H1 (cell line): ENCODE measurements around the gene TMEM129. TPM values are rescaled to one million over a fixed set of nuclear protein-coding genes. Genes with fewer than 3 reads are reported as not detected.
"Not testable (repeated sequence)": the region's sequence is repeated elsewhere in the genome, so short reads cannot be mapped to it uniquely, and the experiment has no call there.

Experiments
- CTCF ChIA-PET: fragments of 300-600 bp; sonication (Branson Sonifier 250); formaldehyde crosslinking; loops from one replicate; lab custom pipeline; 2021; ENCODE audit not compliant: partially characterized antibody; lab: Charles Lee
- POLR2A ChIA-PET: fragments of 300-600 bp; sonication (Branson Sonifier 250); formaldehyde crosslinking; loops from one replicate; lab custom pipeline; 2021; ENCODE audit warnings: inconsistent platforms; ENCODE audit not compliant: partially characterized antibody; lab: Charles Lee
- DNase-seq, 2 experiments: peaks; one replicate each; pipeline versions ENCODE4 v3.0.0 to v3.0.0-alpha.2; 2010 to 2022; ENCODE audit warnings: low spot score in 2 of 2, low read depth in 1 of 2, mixed read lengths in 1 of 2
- FAIRE-seq: peaks from 2 replicates; lab custom pipeline; 2011; peaks lifted over from hg19 to GRCh38; lab: Jason Lieb, UNC
- H2AFZ ChIP-seq: 2 replicates; pipeline ENCODE4 v1.8.1; 2012; ENCODE audit warnings: low read length, inconsistent platforms
- H2AK5ac ChIP-seq: 2 replicates; pipeline ENCODE4 v1.6.1; 2013; ENCODE audit warnings: low read depth, low read length
- H2BK120ac ChIP-seq: replicated peaks from 2 replicates; pipeline ENCODE3; 2013; ENCODE audit warnings: low read depth, low read length, inconsistent platforms
- H2BK12ac ChIP-seq: 2 replicates; pipeline ENCODE4 v1.6.1; 2013; ENCODE audit warnings: low read depth, low read length
- H2BK15ac ChIP-seq: 2 replicates; pipeline ENCODE4 v1.6.1; 2013; ENCODE audit warnings: low read length
- H2BK20ac ChIP-seq: 2 replicates; pipeline ENCODE4 v1.6.1; 2013; ENCODE audit warnings: low read length
- H2BK5ac ChIP-seq: 2 replicates; pipeline ENCODE4 v1.6.1; 2013; ENCODE audit warnings: low read depth, low read length
- H3K14ac ChIP-seq: 2 replicates; pipeline ENCODE4 v1.6.1; 2013; ENCODE audit warnings: inconsistent platforms; ENCODE audit not compliant: insufficient read length
- H3K18ac ChIP-seq: 2 replicates; pipeline ENCODE4 v1.6.1; 2013; ENCODE audit warnings: low read length; ENCODE audit errors: extremely low read depth
- H3K23ac ChIP-seq: 2 replicates; pipeline ENCODE4 v1.6.1; 2013; ENCODE audit warnings: inconsistent platforms; ENCODE audit not compliant: insufficient read length
- H3K23me2 ChIP-seq: 2 replicates; pipeline ENCODE4 v1.6.1; 2013; ENCODE audit warnings: low read depth, low read length
- H3K27ac ChIP-seq: 2 replicates; pipeline ENCODE4 v1.6.1; 2011; ENCODE audit warnings: low read depth, low read length, inconsistent platforms
- H3K27me3 ChIP-seq, 4 experiments: replicated peaks in 1 of 4; 1 replicate in 1 of 4; 2 replicates in 3 of 4; pipeline versions ENCODE4 v1.6.1 to v1.8.1; 2011 to 2013; ENCODE audit warnings: low read length in 3 of 4, mild to moderate bottlenecking in 3 of 4, inconsistent platforms in 2 of 4, mixed read lengths in 2 of 4, moderate library complexity in 1 of 4; ENCODE audit not compliant: control insufficient read depth in 3 of 4, insufficient read depth in 3 of 4; ENCODE audit errors: extremely low read depth in 1 of 4
- H3K36me3 ChIP-seq, 4 experiments: 2 replicates each; pipeline versions ENCODE4 v1.6.1 to v1.8.1; 2011 to 2013; ENCODE audit warnings: mild to moderate bottlenecking in 4 of 4, low read length in 3 of 4, moderate library complexity in 2 of 4, control low read depth in 1 of 4, inconsistent platforms in 1 of 4; ENCODE audit not compliant: insufficient read depth in 4 of 4, control insufficient read depth in 2 of 4
- H3K4ac ChIP-seq: replicated peaks from 2 replicates; pipeline ENCODE3; 2013; ENCODE audit warnings: low read length, low read depth, mixed read lengths, inconsistent platforms; ENCODE audit not compliant: insufficient read length
- H3K4me1 ChIP-seq, 4 experiments: replicated peaks in 1 of 4; 1 replicate in 1 of 4; 2 replicates in 3 of 4; pipeline versions ENCODE4 v1.6.1 to v1.8.1; 2011 to 2013; ENCODE audit warnings: low read length in 3 of 4, inconsistent platforms in 2 of 4, mixed read lengths in 1 of 4; ENCODE audit not compliant: insufficient read depth in 4 of 4, control insufficient read depth in 3 of 4
- H3K4me2 ChIP-seq, 2 experiments: 2 replicates each; pipeline versions ENCODE4 v1.6.1 to v1.8.1; 2011 to 2013; ENCODE audit warnings: low read depth in 2 of 2, low read length in 2 of 2, control low read depth in 1 of 2, inconsistent platforms in 1 of 2, mild to moderate bottlenecking in 1 of 2; ENCODE audit not compliant: insufficient read depth in 1 of 2
- H3K4me3 ChIP-seq, 4 experiments: fragments of 200-600, 300-600 bp in 1 of 4; sonication (generic), shearing (Covaris generic), sonication (Bioruptor Twin) in 1 of 4; 2 replicates each; pipeline versions ENCODE4 v1.5.1 to v1.8.1; 2011 to 2016; ENCODE audit warnings: low read length in 4 of 4, low read depth in 3 of 4, control low read depth in 2 of 4, inconsistent platforms in 2 of 4, mild to moderate bottlenecking in 2 of 4, mixed read lengths in 1 of 4, moderate library complexity in 1 of 4; ENCODE audit not compliant: insufficient read depth in 2 of 4; ENCODE audit errors: extremely low read depth in 1 of 4
- H3K56ac ChIP-seq: replicated peaks from 2 replicates; pipeline ENCODE3; 2013; ENCODE audit warnings: low read depth, mild to moderate bottlenecking, mixed read lengths, low read length, inconsistent platforms; ENCODE audit not compliant: insufficient read length
- H3K79me1 ChIP-seq: 2 replicates; pipeline ENCODE4 v1.6.1; 2013; ENCODE audit warnings: low read depth, low read length, control low read depth
- H3K79me2 ChIP-seq, 2 experiments: 2 replicates each; pipeline versions ENCODE4 v1.6.1 to v1.8.1; 2012 to 2013; ENCODE audit warnings: low read length in 2 of 2, mild to moderate bottlenecking in 2 of 2, inconsistent platforms in 1 of 2; ENCODE audit not compliant: insufficient read depth in 2 of 2, control insufficient read depth in 1 of 2
- H3K9ac ChIP-seq, 4 experiments: replicated peaks in 1 of 4; 1 replicate in 1 of 4; 2 replicates in 3 of 4; pipeline versions ENCODE4 v1.6.1 to v1.8.1; 2011 to 2013; ENCODE audit warnings: low read depth in 3 of 4, low read length in 3 of 4, control low read depth in 2 of 4, mild to moderate bottlenecking in 2 of 4, moderate library complexity in 2 of 4, inconsistent platforms in 1 of 4; ENCODE audit errors: extremely low read depth in 1 of 4
- H3K9me3 ChIP-seq, 2 experiments: 2 replicates each; pipeline versions ENCODE4 v1.6.1 to v1.8.1; 2012 to 2013; ENCODE audit warnings: mild to moderate bottlenecking in 2 of 2, moderate library complexity in 2 of 2, control low read depth in 1 of 2, inconsistent platforms in 1 of 2, low read depth in 1 of 2, low read length in 1 of 2, mixed read lengths in 1 of 2; ENCODE audit not compliant: insufficient read depth in 2 of 2
- H4K20me1 ChIP-seq, 2 experiments: replicated peaks in 1 of 2; 2 replicates each; pipeline versions ENCODE3 to v1.8.1; 2011 to 2013; ENCODE audit warnings: inconsistent platforms in 2 of 2, low read length in 2 of 2, mild to moderate bottlenecking in 1 of 2; ENCODE audit not compliant: insufficient read depth in 2 of 2, control insufficient read depth in 1 of 2
- H4K5ac ChIP-seq: 2 replicates; pipeline ENCODE4 v1.6.1; 2013; ENCODE audit warnings: low read length, low read depth, mixed read lengths, inconsistent platforms; ENCODE audit not compliant: insufficient read length
- H4K8ac ChIP-seq: 2 replicates; pipeline ENCODE4 v1.8.0; 2013; ENCODE audit warnings: mild to moderate bottlenecking, moderate library complexity, low read length, inconsistent platforms; ENCODE audit not compliant: insufficient read depth; ENCODE audit errors: extremely low read depth
- H4K91ac ChIP-seq: replicated peaks from 2 replicates; pipeline ENCODE3; 2013; ENCODE audit warnings: low read length, mixed read lengths, inconsistent platforms; ENCODE audit not compliant: insufficient read length
- WGBS, 2 experiments: shearing (Covaris generic) in 1 of 2; methylation state at CpG; one replicate each; pipeline versions ENCODE4 v1.1.6 to v1.1.7; 2013 to 2015; ENCODE audit warnings: low lambda C conversion rate in 2 of 2, mixed read lengths in 2 of 2, inconsistent platforms in 1 of 2, low coverage in 1 of 2, missing lambda C conversion rate in 1 of 2; ENCODE audit not compliant: insufficient replicate concordance in 2 of 2, insufficient coverage in 1 of 2, insufficient read length in 1 of 2; ENCODE audit errors: extremely low coverage in 1 of 2, missing lambda C conversion rate in 1 of 2; 5-methylcytosine and 5-hydroxymethylcytosine counted together
- polyA plus RNA-seq, 7 experiments: library from polyadenylated mRNA; depleted of rRNA in 3 of 7; stranded (reverse) in 5 of 7; unstranded in 2 of 7; fragments of >200 nt in 5 of 7; fragments of 200-250 nt in 2 of 7; gene quantifications; 1 replicate in 5 of 7; 2 replicates in 1 of 7; 4 replicates in 1 of 7; pipeline versions ENCODE4 v1.2.1 to v1.2.3, GENCODE V29; 2011 to 2013; ENCODE audit warnings: missing spikeins in 2 of 7, mixed read lengths in 2 of 7
- total RNA-seq: library from RNA; stranded (reverse); fragmentation: NEBNext Ultra II Directional; extraction: Animal tissue kit (Norgen Biotek cat#: 25700); gene quantifications from 2 replicates; pipeline ENCODE4 v1.2.1, GENCODE V29; 2021

TMEM129 gene
- total and polyA plus RNA-seq, 2 of the 8 experiments (the other 6 are each of a cell fraction or from before 2014, with no cell fraction given): 31.5 to 58.7 TPM

DNA sequence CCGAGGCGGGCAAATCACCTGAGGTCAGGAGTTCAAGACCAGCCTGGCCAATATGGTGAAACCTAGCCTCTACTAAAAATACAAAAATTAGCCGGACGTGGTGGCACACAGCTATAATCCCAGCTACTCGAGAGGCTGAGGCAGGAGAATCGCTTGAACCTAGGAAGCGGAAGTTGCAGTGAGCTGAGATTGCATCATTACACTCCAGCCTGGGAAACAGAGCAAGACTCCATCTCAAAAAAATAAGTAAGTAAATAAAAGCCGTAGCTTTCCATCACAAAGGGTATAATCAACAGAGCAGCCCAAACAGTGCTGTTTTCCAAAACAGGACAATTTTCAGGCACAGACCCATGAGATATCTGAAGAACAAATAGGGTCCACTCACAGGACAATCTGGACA is 19.5 kb downstream of the TMEM129 start:
- not testable (repeated sequence) for H4K8ac ChIP-seq, H2BK20ac ChIP-seq, H3K56ac ChIP-seq, H3K4me3 ChIP-seq, H4K91ac ChIP-seq, H2BK5ac ChIP-seq, H3K23ac ChIP-seq, DNase-seq, H3K4me2 ChIP-seq, H2AFZ ChIP-seq, H3K27me3 ChIP-seq, H3K23me2 ChIP-seq, H2AK5ac ChIP-seq, H3K9ac ChIP-seq, H3K9me3 ChIP-seq, H3K79me1 ChIP-seq, FAIRE-seq, H2BK120ac ChIP-seq, H3K14ac ChIP-seq, H4K5ac ChIP-seq, H2BK15ac ChIP-seq, H2BK12ac ChIP-seq, H3K27ac ChIP-seq, H3K4me1 ChIP-seq, H3K18ac ChIP-seq, H4K20me1 ChIP-seq, H3K4ac ChIP-seq
- Histone ChIP-seq H3K79me2 (peaks cover 0 to 39% of the 10 kb centered on the region in 2 experiments; a peak in 3 of 4 replicates), H3K36me3 (peaks cover 8 to 51% (median 28%) of the 10 kb centered on the region in 4 experiments)
- 98% methylated on average over 8 of the region's 8 CpGs; no CpG with 5 or more reads in 1 of the 2 experiments for WGBS, 2 experiments
- ChIA-PET POLR2A (interaction anchor here (1.3 to 2.9 kb wide), 2 partner anchors 10 kb away, joined by 3 to 14 read pairs; partner anchors contain the start of gene SLBP), CTCF (interaction anchor here (2.0 to 22.9 kb wide), 3 partner anchors 6 to 25 kb away, joined by 5 to 326 read pairs (median 94); partner anchors contain the start of genes TACC3 and TMEM129)
